ENCODE data around the gene JAK1. TPM values are rescaled to one million over a fixed set of nuclear protein-coding genes. Genes with fewer than 3 reads are reported as not detected.
A peak's percentile ranks its signal among the peaks of the same experiment; 100 is the strongest.
"Not testable (repeated sequence)": the region's sequence is repeated elsewhere in the genome, so short reads cannot be mapped to it uniquely, and the experiment has no call there.

Gene JAK1
- total RNA-seq, result 37.5 TPM

- no peak for FAIRE-seq
- DNase-seq (ENCODE audit: low spot score in 2 of 2), result peak; percentile 98 to 99
These were observed at the start of gene JAK1 for GRCh38 chr1:64966158-64966971. TSS of gene JAK1 (minus strand) at chr1:64966549. CDS start at chr1:64886264, 80,285 bp downstream.

- DNase-seq (ENCODE audit: low spot score in 2 of 2) (no peak), FAIRE-seq (no peak)
These were observed 48.0 kb upstream of the JAK1 start for GRCh38 chr1:65014321-65014720.

DNA sequence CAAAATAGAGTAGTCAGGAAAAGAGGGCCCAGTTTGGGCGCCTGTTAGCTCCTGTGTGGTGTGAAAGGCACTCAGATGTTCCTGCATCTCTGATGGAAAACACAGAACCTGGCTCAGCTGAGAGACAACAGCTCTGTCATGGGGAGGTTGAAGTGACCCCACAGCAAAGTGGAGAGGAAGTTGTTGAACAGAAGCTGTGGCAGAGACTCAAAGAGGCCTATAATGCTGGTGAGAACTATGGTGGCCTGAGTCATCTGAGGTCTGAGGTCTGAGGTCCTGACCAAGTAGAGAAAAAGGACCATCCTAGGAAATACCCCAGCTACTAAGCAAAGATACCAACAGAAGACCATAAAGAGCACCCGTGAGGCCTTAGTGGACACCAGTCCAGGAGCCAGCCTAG is 45.6 kb upstream of the JAK1 start:
- DNase-seq (ENCODE audit: low spot score in 2 of 2), result no peak
- no peak for FAIRE-seq

GRCh38 chr1:65009724-65010420 is 43.5 kb upstream of the JAK1 start:
- DNase-seq (ENCODE audit: low spot score in 2 of 2) (no peak), FAIRE-seq (no peak)

DNA sequence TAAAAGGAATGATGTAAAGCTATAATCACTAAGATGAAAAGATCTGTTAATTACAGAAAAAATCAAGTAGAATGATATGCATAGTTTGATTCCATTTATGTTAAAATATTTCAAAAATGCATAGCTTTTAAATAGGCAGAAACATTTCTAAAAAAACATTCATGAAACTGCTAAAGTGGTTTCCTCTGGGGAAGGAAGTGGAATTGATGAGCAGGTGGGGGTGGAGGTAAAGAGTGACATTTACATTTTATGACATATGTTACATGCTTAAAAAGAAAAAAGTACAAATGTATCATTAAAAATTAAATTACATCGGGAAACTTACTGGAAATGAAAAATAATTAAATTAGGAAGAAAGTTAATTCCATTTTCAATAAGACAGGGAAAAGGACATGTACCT is 42.8 kb upstream of the JAK1 start:
- DNase-seq (ENCODE audit: low spot score in 2 of 2), result no peak
- FAIRE-seq, result no peak

GRCh38 chr1:65006806-65007205 is 40.5 kb upstream of the JAK1 start:
- DNase-seq (ENCODE audit: low spot score in 2 of 2), result no peak
- FAIRE-seq, result no peak

DNA sequence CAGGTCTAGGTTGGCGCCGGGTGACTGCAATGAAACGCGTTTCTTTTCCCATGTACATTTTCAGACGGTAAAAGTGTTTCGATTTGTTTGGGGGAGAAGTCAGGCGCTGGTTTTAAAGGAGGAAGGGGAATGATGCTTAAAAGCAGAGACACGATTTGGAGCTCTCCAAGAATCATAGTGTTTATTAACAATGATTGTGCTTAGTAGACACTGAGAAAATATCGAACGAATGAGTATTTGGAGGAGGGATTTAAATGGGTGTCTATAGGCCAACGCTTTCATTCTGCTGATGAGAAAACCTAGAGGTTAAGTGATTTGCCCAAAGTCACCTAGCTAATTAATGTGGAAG is 36.9 kb upstream of the JAK1 start:
- DNase-seq (ENCODE audit: low spot score in 2 of 2), result no peak
- FAIRE-seq, result no peak

GRCh38 chr1:65002508-65003315 is 36.4 kb upstream of the JAK1 start:
- DNase-seq (ENCODE audit: low spot score in 2 of 2) (peak; percentile 54 to 72), FAIRE-seq (no peak)

- DNase-seq (ENCODE audit: low spot score in 2 of 2) (no peak), FAIRE-seq (no peak)
These were observed 35.8 kb upstream of the JAK1 start for GRCh38 chr1:65002156-65002507.

DNA sequence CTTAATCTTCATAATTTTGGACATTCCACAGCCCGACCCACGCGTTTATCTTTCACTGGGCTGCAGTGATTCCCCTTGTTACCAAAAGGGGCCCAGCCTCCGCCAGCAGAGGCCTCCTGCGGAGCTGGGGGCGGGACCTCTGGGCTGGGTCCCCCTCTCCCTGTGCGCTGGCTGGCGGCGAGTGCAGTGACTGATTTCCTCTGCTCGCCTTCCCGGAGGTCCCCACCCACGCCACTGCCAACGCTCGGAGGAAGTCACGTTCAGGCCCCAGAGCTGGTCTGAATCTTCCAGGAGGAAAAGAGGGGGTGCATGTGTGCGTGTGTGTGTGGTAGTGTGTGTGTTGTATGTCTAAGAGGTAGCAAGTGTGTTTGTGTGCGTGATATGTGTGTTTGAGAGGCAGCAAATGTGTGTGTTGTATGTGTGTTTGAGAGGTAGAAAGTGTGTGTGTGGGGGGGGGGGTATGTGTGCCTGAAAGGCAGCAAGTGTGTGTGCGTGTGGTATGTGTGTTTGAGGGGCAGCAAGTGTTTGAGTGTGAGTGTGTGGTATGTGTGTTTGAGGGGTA is 35.0 kb upstream of the JAK1 start:
- DNase-seq (ENCODE audit: low spot score in 2 of 2) (peak in 1 of 2 donors; percentile 70), FAIRE-seq (no peak)

DNA sequence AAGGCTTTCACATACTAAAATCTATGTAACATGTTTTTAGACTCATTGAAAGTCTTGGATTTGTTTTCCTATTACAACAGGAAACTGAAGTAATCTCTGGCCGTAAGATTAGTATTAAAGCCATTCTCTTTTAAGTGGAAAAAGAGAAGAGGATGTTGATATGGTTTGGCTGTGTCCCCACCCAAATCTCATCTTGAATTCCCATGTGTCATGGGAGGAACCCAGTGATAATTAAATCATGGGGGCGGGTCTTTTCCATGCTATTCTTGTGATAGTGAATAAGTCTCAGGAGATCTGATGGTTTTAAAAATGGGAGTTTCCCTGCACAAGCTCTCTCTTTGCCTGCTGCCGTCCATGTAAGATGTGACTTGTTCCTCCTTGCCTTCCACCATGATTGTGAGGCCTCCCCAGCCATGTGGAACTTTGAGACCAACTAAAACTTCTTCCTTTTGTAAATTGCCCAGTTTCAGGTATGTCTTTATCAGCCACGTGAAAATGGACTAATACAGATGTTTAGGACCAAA is 32.1 kb upstream of the JAK1 start:
- DNase-seq (ENCODE audit: low spot score in 2 of 2); FAIRE-seq: not testable (repeated sequence)

DNA sequence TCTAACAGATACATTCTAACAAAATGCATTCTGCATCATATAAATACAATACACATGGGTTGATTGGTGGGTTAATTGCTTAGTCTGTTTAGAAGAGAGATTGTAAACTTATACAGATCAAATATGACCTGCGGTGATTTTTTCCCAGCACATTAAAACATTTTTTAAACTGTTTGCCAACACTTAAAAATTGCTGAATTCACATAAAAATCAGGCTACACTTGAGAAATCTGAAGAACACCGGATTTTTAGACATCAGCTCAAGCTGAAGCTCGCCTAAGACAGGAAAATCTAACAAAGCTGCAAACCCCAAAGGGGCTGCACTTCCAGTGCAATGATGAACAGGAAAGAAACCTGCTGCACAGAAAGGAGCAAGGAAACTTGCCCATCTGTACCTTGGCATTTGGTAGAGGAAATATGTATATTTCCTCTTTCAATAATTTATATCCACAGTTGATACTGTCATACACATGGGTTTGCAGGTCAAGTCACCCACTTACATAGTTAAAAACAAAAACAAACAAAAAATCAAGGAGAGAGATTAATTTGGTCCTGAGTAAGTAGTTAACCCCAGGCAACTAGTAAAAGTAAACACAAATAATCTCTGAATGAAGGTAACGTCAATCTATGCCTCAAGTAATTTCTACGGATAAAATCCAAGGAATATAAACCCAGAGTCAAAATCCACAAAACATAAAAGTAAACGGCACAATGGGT is 30.4 kb upstream of the JAK1 start:
- DNase-seq (ENCODE audit: low spot score in 2 of 2) (no peak), FAIRE-seq (no peak)

DNA sequence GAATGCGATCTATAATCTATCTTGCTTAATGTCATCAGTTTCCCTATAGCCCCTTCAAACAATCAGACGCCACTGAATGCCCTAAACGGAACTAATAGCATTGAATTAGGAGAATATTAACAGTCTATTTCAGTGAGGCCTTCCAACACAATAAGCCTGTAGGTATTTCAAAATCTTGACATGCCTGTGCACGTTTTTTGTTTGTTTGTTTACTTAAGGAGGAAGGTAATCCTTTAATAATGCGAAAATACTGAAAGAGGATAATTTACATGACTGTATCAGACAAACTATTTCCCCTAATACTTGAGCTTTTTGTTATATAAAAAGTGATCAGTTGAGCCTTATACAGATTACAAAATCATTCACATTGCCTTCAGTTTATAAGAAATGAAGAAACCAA is 29.0 kb upstream of the JAK1 start:
- DNase-seq (ENCODE audit: low spot score in 2 of 2), result no peak
- no peak for FAIRE-seq

- FAIRE-seq (no peak), DNase-seq (ENCODE audit: low spot score in 2 of 2) (no peak)
These were observed 20.8 kb upstream of the JAK1 start for GRCh38 chr1:64986903-64987871.

DNA sequence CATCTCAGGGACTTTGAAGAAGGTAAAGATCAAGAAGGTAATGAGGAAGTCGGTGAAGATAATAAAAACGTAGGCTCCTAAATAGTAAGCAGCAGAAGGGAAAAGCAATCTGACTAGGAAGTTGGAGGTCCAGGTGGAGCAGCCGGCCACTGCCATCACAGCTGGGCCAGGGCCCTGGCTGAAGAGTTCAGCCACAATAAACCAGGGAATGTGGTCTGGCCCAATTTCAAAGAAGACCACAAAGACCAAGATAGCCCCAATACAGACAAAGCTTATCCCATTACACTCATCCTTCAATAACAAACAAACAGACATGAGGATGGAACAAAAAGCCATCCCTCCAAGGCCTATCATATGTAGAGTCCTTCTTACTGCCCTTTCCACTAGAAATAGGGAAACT is 18.4 kb upstream of the JAK1 start:
- DNase-seq (ENCODE audit: low spot score in 2 of 2) (no peak), FAIRE-seq (no peak)

DNA sequence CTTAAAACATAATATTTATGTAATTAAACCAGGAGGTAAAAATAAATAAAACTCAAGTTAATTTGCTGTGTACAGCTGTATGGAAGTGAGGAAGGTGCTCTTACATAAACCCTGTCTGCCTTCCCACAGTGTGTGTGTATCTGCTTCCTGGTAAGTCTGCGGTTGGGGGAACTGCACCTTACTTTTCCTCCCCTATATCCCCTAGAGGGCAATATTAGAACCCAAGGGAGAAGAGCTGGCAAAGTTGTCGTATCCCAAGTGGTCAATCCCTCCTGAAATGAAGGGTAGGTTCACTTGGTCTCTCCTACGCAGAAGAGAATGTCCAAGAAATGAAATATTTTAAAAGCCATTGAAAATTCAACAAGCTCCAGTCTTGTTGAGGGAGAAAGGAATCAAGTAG is 17.8 kb upstream of the JAK1 start:
- no peak for FAIRE-seq
- DNase-seq (ENCODE audit: low spot score in 2 of 2), result no peak

DNA sequence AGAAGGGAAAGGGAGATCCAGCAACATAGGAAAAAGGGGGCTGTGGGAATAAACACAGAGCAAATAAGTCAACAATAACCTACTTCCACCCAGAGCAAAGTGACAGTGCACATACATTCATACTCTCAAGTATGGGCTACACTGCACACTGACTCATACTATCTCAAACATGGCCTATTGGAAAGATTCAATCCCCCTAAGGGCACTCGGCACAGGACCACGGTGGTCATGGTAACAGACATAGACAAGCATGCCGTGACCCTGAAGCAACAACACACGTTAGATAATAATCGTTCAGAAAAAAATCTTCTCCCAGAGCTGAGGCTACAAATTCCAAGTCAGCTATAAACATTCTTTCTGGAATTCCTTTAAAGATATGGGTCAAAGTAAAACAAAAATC is 16.8 kb upstream of the JAK1 start:
- no peak for DNase-seq (ENCODE audit: low spot score in 2 of 2)
- no peak for FAIRE-seq

DNA sequence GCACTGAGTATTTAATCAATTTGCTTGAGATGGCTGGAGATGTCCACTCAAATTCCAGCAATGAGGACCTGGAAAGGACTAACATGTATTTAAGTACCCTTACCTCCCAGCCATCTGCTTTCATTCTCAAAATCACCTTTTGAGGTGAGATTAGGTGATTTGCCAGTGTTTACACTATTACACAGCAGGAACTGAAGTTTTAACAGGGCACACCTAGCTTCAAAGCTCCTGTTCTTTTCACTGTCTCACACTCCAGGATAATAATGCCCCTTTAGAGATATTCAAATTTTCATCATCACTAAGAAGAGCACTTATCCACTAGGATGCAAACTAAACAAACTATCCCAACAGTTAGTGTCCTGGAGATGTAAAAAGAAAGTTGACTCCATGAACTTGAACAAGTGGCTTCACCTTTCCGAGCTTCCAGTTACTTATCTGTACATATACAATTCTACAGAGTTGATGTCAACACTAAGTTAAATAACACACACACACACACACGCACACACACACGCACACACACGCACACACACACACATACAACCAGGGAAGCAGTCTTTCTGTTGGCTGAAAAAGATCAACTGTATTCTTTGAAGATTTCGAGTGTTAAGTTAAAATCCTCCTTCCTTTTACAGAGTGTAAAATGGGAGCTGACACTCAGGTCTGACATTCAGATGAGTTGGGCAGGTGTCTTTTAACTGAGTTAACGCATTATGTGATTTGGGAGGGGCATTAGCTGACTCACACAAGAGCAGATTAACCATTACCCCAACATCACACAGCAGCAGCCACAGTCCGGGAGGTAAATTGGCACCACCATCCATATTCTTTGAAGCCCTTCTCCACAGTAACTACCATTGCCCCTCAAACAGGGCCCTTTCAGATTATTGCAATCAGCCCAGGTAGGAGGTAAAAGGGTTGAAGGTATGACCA is 15.5 kb upstream of the JAK1 start:
- DNase-seq (ENCODE audit: low spot score in 2 of 2), result no peak
- FAIRE-seq, result no peak
